ENCODE results near the gene SH3TC1.

Gene SH3TC1

GRCh38 chr4:8233672-8234484 lies 34.8 kb downstream of the SH3TC1 start:
- no peak for DNase-seq

GRCh38 chr4:8234715-8235114 lies 35.6 kb downstream of the SH3TC1 start:
- no peak for DNase-seq

GRCh38 chr4:8235224-8235623 lies 36.1 kb downstream of the SH3TC1 start:
- no peak for DNase-seq

GRCh38 chr4:8235686-8236085 lies 36.6 kb downstream of the SH3TC1 start:
- DNase-seq = no peak

- no peak for DNase-seq
Observed at GRCh38 chr4:8236106-8236919, 37.2 kb downstream of the SH3TC1 start.

GRCh38 chr4:8236920-8237195 lies 37.8 kb downstream of the SH3TC1 start:
- DNase-seq = no peak

- DNase-seq = no peak
Observed at GRCh38 chr4:8237256-8237989, 38.3 kb downstream of the SH3TC1 start.

- no peak for DNase-seq
Observed at GRCh38 chr4:8238036-8238511, 39.0 kb downstream of the SH3TC1 start.

- DNase-seq = no peak
Observed at GRCh38 chr4:8238515-8239053, 39.5 kb downstream of the SH3TC1 start.

GRCh38 chr4:8239226-8239625 lies 40.1 kb downstream of the SH3TC1 start:
- no peak for DNase-seq

GRCh38 chr4:8239661-8240060 lies 40.6 kb downstream of the SH3TC1 start:
- no peak for DNase-seq

GRCh38 chr4:8240211-8241041 lies 41.3 kb downstream of the SH3TC1 start:
- no peak for DNase-seq

GRCh38 chr4:8241211-8241779 lies 42.2 kb downstream of the SH3TC1 start:
- DNase-seq = no peak

- peak; percentile 87 to 88 for DNase-seq
Observed at GRCh38 chr4:8241895-8242696, 43.0 kb downstream of the SH3TC1 start.

- no peak for DNase-seq
Observed at GRCh38 chr4:8242782-8243560, 43.9 kb downstream of the SH3TC1 start.

- no peak for DNase-seq
Observed at GRCh38 chr4:8244001-8244757, 45.1 kb downstream of the SH3TC1 start.

- DNase-seq = no peak
Observed at GRCh38 chr4:8244931-8245460, 45.9 kb downstream of the SH3TC1 start.

- DNase-seq = no peak
Observed at GRCh38 chr4:8245884-8246833, 47.1 kb downstream of the SH3TC1 start.

Data from activated CD4-positive, alpha-beta T cell treated with anti-CD3 and anti-CD28 coated beads, Interleukin-2, amount 50 U/mL, for 48 hours (primary cell).